K562 (cell line): ENCODE results near the gene PDRG1. TPM values are rescaled to one million over a fixed set of nuclear protein-coding genes. Genes with fewer than 3 reads are reported as not detected.
A peak's percentile ranks its signal among the peaks of the same experiment; 100 is the strongest.

Experiments
- CBX5 ChIP-seq: IDR thresholded peaks from 2 replicates; pipeline ENCODE4 v1.6.1; 2014; ENCODE audit warnings: low read depth, borderline replicate concordance
- GATA2 ChIP-seq: sonication (generic); formaldehyde crosslinking; IDR thresholded peaks from 2 replicates; pipeline ENCODE4 v1.4.0; 2020; ENCODE audit warnings: mild to moderate bottlenecking, missing genetic modification reagents
- KDM2B ChIP-seq: fragments of 250-450 bp; sonication (Bioruptor Pico); IDR thresholded peaks from 2 replicates; pipeline ENCODE4 v1.8.0; 2021; ENCODE audit warnings: mild to moderate bottlenecking, moderate library complexity
- MECOM ChIP-seq: fragments of 250-450 bp; sonication (Bioruptor Pico); IDR thresholded peaks from 2 replicates; pipeline ENCODE4 v1.8.0; 2022; ENCODE audit warnings: inconsistent platforms
- MED1 ChIP-seq: sonication (generic); formaldehyde crosslinking; IDR thresholded peaks from 2 replicates; pipeline ENCODE4 v1.8.1; 2023; ENCODE audit warnings: missing genetic modification reagents, borderline replicate concordance
- MTA3 ChIP-seq: fragments of 450-650 bp; formaldehyde crosslinking; IDR thresholded peaks from 2 replicates; pipeline ENCODE4 v1.6.1; 2017; ENCODE audit warnings: mild to moderate bottlenecking, borderline replicate concordance
- MTF1 ChIP-seq: fragments of 250-450 bp; sonication (Bioruptor Pico); IDR thresholded peaks from 2 replicates; pipeline ENCODE4 v1.9.0; 2021; ENCODE audit warnings: moderate library complexity, mild to moderate bottlenecking, inconsistent platforms, borderline replicate concordance
- NFE2L1 ChIP-seq: fragments of 450-650 bp; IDR thresholded peaks from 2 replicates; pipeline ENCODE4 v1.6.1; 2016; ENCODE audit warnings: missing genetic modification characterization, low read depth, mild to moderate bottlenecking, missing compliant biosample characterization, moderate library complexity, borderline replicate concordance
- TCFL5 ChIP-seq: fragments of 250-450 bp; sonication (Bioruptor Pico); conservative IDR thresholded peaks from 2 replicates; pipeline ENCODE4 v1.6.1; 2021; ENCODE audit warnings: mild to moderate bottlenecking, moderate library complexity, matching md5 sums
- polyA plus RNA-seq, 8 experiments: library from polyadenylated mRNA; depleted of rRNA in 4 of 8; stranded (reverse) in 5 of 8; unstranded in 3 of 8; fragments of >200 nt; fragmentation: Nextera tagmentation in 2 of 8; fragmentation: Illumina TruSeq in 1 of 8; extraction: Ambion mirVana in 2 of 8; extraction: Trizol in 1 of 8; gene quantifications; 2 replicates each; pipeline versions ENCODE4 v1.2.1 to v1.2.3, GENCODE V29; 2011 to 2014; ENCODE audit warnings: inconsistent platforms in 1 of 8, missing spikeins in 1 of 8
- total RNA-seq, 7 experiments: library from RNA; depleted of rRNA in 6 of 7; stranded (reverse); fragments of >200 nt in 6 of 7; fragmentation: Illumina TruSeq in 2 of 7; extraction: Trizol in 2 of 7; gene quantifications; 2 replicates each; pipeline versions ENCODE4 v1.2.1 to v1.2.3, GENCODE V29; 2011 to 2021; ENCODE audit warnings: low replicate concordance in 1 of 7
- TF ChIP-seq, protein P1 (sequence below): fragments of 450-650 bp; formaldehyde crosslinking; IDR thresholded peaks from 2 replicates; pipeline ENCODE4 v1.4.0; 2020; ENCODE audit warnings: mild to moderate bottlenecking
- TF ChIP-seq, protein P2 (sequence below), 2 experiments: fragments of 450-650 bp; IDR thresholded peaks; 2 replicates each; pipeline ENCODE4 v1.6.1; 2016; ENCODE audit warnings: mild to moderate bottlenecking in 2 of 2, borderline replicate concordance in 1 of 2, low read depth in 1 of 2, moderate library complexity in 1 of 2
- TF ChIP-seq, protein P3 (sequence below): fragments of 250-450 bp; sonication (Bioruptor Pico); IDR thresholded peaks from 2 replicates; pipeline ENCODE4 v1.8.0; 2022; ENCODE audit warnings: moderate library complexity, mild to moderate bottlenecking, inconsistent platforms
- TF ChIP-seq, protein P4 (sequence below): fragments of 450-650 bp; IDR thresholded peaks from 2 replicates; pipeline ENCODE4 v1.6.1; 2017; ENCODE audit warnings: antibody characterized with exemption
- TF ChIP-seq, protein P5 (sequence below): sonication (generic); formaldehyde crosslinking; IDR thresholded peaks from 2 replicates; pipeline ENCODE4 v1.9.0; 2022; ENCODE audit warnings: mild to moderate bottlenecking, missing genetic modification reagents

The PDRG1 gene
- total and polyA plus RNA-seq, 9 of the 15 experiments (the other 6 are each of a cell fraction or from before 2014, with no cell fraction given): 12.6 to 58.6 (median 26.1) TPM

DNA sequence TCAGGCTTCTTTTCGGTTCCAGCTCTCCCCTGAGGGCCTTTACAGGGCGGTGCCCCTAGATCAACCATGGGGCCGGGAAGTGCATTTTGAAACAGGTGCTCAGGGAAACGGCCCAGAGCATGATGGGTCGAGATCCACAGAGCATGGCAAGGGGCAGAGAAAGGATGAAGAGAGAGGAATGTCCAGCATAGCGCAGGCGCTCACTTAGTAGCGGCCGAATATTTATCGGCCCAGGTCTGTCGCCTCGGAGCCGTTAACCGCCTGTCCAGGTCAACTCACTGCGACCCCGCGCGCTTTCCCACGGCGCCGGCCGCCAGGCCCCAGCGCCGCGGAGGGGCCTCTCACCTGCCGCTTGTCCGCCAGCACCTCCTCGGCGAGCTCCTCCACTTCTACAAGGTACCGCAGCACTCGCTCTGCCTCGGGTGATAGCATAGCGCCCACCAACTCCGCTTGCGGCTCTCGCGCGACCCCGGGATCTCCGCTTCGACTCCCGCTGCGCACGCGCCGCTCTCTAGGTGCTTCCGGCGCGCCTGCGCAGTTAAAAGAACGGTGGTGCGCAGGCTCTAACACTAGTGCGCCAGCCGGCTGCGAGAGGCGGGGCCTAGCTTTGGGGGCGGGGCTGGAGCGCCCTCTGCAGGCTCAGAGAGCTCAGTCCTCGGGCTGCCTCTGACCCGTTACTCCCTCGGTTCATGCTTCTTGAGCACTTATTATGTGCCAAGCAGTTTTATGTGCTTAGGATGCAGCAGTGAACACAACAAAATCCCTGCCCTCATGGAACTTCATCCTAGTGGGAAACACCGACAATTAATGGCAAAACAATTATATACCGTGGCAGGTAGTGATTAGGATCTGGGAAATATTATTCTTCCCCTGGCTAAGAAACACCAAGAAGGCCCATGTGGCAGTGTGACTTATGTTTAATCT lies at the start of gene PDRG1 (continued):
- TF ChIP-seq GATA2: no peak
- TF ChIP-seq CBX5: no peak
- TF ChIP-seq NFE2L1: no peak
- TF ChIP-seq, protein P1, sequence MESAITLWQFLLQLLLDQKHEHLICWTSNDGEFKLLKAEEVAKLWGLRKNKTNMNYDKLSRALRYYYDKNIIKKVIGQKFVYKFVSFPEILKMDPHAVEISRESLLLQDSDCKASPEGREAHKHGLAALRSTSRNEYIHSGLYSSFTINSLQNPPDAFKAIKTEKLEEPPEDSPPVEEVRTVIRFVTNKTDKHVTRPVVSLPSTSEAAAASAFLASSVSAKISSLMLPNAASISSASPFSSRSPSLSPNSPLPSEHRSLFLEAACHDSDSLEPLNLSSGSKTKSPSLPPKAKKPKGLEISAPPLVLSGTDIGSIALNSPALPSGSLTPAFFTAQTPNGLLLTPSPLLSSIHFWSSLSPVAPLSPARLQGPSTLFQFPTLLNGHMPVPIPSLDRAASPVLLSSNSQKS (CRISPR knock-in tag): no peak
- TF ChIP-seq, protein P2, sequence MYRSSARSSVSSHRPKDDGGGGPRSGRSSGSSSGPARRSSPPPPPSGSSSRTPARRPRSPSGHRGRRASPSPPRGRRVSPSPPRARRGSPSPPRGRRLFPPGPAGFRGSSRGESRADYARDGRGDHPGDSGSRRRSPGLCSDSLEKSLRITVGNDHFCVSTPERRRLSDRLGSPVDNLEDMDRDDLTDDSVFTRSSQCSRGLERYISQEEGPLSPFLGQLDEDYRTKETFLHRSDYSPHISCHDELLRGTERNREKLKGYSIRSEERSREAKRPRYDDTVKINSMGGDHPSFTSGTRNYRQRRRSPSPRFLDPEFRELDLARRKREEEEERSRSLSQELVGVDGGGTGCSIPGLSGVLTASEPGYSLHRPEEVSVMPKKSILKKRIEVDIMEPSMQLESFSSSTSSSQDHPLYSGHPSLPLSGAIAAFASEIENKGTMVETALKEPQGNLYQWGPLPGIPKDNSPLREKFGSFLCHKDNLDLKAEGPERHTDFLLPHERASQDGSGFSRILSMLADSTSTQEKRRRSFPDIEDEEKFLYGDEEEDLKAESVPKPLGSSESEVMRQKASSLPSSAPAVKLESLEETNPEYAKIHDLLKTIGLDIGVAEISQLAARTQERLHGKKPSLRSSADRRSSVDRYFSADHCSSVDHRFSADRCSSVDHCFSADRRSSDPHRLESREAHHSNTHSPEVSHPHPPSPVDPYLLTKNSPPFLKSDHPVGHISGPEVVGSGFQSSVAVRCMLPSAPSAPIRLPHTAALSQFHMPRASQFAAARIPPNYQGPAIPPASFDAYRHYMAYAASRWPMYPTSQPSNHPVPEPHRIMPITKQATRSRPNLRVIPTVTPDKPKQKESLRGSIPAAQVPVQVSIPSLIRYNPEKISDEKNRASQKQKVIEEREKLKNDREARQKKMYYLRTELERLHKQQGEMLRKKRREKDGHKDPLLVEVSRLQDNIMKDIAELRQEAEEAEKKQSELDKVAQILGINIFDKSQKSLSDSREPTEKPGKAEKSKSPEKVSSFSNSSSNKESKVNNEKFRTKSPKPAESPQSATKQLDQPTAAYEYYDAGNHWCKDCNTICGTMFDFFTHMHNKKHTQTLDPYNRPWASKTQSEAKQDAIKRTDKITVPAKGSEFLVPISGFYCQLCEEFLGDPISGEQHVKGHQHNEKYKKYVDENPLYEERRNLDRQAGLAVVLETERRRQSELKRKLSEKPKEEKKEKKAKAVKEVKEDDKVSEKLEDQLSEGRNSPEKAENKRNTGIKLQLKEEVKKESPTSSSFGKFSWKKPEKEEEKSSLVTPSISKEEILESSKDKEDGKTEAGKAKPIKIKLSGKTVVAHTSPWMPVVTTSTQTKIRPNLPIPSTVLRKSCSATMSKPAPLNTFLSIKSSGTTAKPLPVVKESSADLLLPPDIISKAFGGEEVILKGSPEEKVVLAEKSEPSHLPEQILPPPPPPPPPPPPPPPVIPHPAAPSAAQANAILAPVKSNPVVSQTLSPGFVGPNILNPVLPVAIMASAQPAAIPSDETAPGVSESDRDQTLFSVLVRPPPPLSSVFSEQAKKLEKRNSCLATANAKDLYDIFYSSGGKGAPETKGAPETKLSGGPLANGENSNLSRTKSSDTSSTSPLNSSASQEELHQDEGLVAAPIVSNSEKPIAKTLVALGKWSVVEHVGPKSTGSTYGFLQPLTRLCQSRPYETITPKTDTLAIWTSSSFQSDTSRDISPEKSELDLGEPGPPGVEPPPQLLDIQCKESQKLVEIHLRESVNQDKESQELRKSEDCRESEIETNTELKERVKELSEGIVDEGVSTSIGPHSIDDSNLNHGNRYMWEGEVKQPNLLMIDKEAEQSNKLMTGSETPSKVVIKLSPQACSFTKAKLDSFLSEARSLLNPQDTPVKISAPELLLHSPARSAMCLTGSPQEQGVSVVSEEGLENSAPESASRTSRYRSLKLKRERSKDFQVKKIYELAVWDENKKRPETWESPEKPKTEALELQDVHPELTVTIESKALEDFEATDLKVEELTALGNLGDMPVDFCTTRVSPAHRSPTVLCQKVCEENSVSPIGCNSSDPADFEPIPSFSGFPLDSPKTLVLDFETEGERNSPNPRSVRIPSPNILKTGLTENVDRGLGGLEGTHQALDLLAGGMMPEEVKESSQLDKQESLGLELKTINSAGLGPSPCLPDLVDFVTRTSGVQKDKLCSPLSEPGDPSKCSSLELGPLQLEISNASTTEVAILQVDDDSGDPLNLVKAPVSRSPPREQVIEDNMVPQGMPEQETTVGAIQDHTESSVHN (IDR thresholded peaks at IDR 0.05; ENCODE audit: borderline replicate concordance in 1 of 2, low read depth in 1 of 2): no peak
- peak; percentile 46; the same call in 1 of the 2 replicates for TF ChIP-seq MTA3
- TF ChIP-seq, protein P3, sequence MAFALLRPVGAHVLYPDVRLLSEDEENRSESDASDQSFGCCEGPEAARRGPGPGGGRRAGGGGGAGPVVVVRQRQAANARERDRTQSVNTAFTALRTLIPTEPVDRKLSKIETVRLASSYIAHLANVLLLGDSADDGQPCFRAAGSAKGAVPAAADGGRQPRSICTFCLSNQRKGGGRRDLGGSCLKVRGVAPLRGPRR (CRISPR knock-in tag): no peak
- no peak for TF ChIP-seq MTF1 (CRISPR knock-in tag)
- TF ChIP-seq, protein P4, sequence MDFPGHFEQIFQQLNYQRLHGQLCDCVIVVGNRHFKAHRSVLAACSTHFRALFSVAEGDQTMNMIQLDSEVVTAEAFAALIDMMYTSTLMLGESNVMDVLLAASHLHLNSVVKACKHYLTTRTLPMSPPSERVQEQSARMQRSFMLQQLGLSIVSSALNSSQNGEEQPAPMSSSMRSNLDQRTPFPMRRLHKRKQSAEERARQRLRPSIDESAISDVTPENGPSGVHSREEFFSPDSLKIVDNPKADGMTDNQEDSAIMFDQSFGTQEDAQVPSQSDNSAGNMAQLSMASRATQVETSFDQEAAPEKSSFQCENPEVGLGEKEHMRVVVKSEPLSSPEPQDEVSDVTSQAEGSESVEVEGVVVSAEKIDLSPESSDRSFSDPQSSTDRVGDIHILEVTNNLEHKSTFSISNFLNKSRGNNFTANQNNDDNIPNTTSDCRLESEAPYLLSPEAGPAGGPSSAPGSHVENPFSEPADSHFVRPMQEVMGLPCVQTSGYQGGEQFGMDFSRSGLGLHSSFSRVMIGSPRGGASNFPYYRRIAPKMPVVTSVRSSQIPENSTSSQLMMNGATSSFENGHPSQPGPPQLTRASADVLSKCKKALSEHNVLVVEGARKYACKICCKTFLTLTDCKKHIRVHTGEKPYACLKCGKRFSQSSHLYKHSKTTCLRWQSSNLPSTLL: no peak
- no peak for TF ChIP-seq MECOM (CRISPR knock-in tag)
- no peak for TF ChIP-seq MED1 (CRISPR knock-in tag)
- TF ChIP-seq TCFL5 (CRISPR knock-in tag): no peak
- TF ChIP-seq KDM2B (CRISPR knock-in tag): 0 out of 2 replicates have a peak, but pooled peaks have one; percentile 60
- TF ChIP-seq, protein P5, sequence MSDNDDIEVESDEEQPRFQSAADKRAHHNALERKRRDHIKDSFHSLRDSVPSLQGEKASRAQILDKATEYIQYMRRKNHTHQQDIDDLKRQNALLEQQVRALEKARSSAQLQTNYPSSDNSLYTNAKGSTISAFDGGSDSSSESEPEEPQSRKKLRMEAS: peak; percentile 33; the same call in 1 of the 2 replicates
